SK-N-SH treated with all-trans-retinoic acid at 6 μM for 48 hours (cell line): Measurements from ENCODE around the gene SDC4.

Experiments
- ARNTL ChIP-seq: fragments of 450-650 bp; formaldehyde crosslinking; IDR thresholded peaks from 2 replicates; pipeline ENCODE4 v1.5.0; 2020; ENCODE audit warnings: low read depth, mild to moderate bottlenecking, moderate library complexity, borderline replicate concordance
- BACH2 ChIP-seq: fragments of 250-450 bp; sonication (Bioruptor Pico); IDR thresholded peaks from 2 replicates; pipeline ENCODE4 v1.9.0; 2021; ENCODE audit warnings: mild to moderate bottlenecking, borderline replicate concordance
- CSDC2 ChIP-seq: fragments of 250-450 bp; sonication (Bioruptor Pico); IDR thresholded peaks from 2 replicates; pipeline ENCODE4 v1.5.0; 2020; ENCODE audit warnings: mild to moderate bottlenecking, moderate library complexity
- ISL1 ChIP-seq: fragments of 250-450 bp; sonication (Bioruptor Pico); IDR thresholded peaks from 2 replicates; pipeline ENCODE4 v2.1.2; 2022; ENCODE audit warnings: mild to moderate bottlenecking, moderate library complexity
- OSR1 ChIP-seq: fragments of 250-450 bp; sonication (Bioruptor Pico); IDR thresholded peaks from 2 replicates; pipeline ENCODE4 v1.8.0; 2022; ENCODE audit warnings: moderate library complexity, mild to moderate bottlenecking, inconsistent platforms
- RARB ChIP-seq: fragments of 250-450 bp; sonication (Bioruptor Pico); IDR thresholded peaks from 2 replicates; pipeline ENCODE4 v1.8.0; 2021; ENCODE audit warnings: mild to moderate bottlenecking, moderate library complexity
- TCF4 ChIP-seq: fragments of 250-450 bp; sonication (Bioruptor Pico); IDR thresholded peaks from 2 replicates; pipeline ENCODE4 v1.8.0; 2021; ENCODE audit warnings: mild to moderate bottlenecking, moderate library complexity, borderline replicate concordance
- ZC3H10 ChIP-seq: fragments of 250-450 bp; sonication (Bioruptor Pico); IDR thresholded peaks from 2 replicates; pipeline ENCODE4 v1.5.1; 2021; ENCODE audit warnings: mild to moderate bottlenecking, moderate library complexity
- ZFP30 ChIP-seq: fragments of 450-650 bp; formaldehyde crosslinking; IDR thresholded peaks from 2 replicates; pipeline ENCODE4 v1.5.0; 2022; ENCODE audit warnings: mild to moderate bottlenecking, moderate library complexity
- ZNF565 ChIP-seq: fragments of 450-650 bp; formaldehyde crosslinking; conservative IDR thresholded peaks from 2 replicates; pipeline ENCODE4 v1.5.0; 2020; ENCODE audit warnings: low read depth, mild to moderate bottlenecking, moderate library complexity
- ZNF70 ChIP-seq: fragments of 450-650 bp; formaldehyde crosslinking; IDR thresholded peaks from 2 replicates; pipeline ENCODE4 v1.5.0; 2020; ENCODE audit warnings: mild to moderate bottlenecking, moderate library complexity
- ZNF8 ChIP-seq: fragments of 450-650 bp; formaldehyde crosslinking; IDR thresholded peaks from 2 replicates; pipeline ENCODE4 v1.5.0; 2020; ENCODE audit warnings: mild to moderate bottlenecking, moderate library complexity
- TF ChIP-seq, protein P1 (sequence below): fragments of 250-450 bp; sonication (Bioruptor Pico); IDR thresholded peaks from 2 replicates; pipeline ENCODE4 v1.8.0; 2020; ENCODE audit warnings: mild to moderate bottlenecking, moderate library complexity, borderline replicate concordance
- TF ChIP-seq, protein P2 (sequence below): fragments of 250-450 bp; sonication (Bioruptor Pico); IDR thresholded peaks from 2 replicates; pipeline ENCODE4 v1.5.1; 2020; ENCODE audit warnings: low read depth, mild to moderate bottlenecking, moderate library complexity

DNA sequence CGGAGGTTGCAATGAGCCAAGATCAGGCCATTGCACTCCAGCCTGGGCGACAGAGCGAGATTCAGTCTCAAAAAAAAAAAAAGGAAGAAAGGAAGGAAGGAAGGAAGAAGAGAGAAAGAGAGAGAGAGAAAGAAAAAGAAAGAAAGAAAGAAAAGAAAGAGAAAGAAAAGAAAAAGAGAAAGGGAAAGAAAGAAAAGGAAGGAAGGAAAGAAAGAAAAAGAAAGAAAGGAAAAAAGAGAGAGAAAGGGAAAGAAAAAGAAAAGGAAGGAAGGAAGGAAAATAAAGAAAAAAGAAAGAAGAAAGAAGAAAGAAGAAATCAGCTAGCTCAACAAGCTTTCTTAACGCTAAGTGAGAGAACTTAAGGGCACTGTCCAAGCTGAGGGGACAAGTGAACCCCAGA is 32.6 kb downstream of the SDC4 start:
- TF ChIP-seq ARNTL (CRISPR knock-in tag) (no peak), RARB (CRISPR knock-in tag) (no peak), ZNF8 (no peak), ZC3H10 (no peak), ZFP30 (CRISPR knock-in tag) (no peak), OSR1 (CRISPR knock-in tag) (no peak), CSDC2 (CRISPR knock-in tag) (no peak), BACH2 (CRISPR knock-in tag) (no peak), ZNF70 (CRISPR knock-in tag) (no peak), TCF4 (CRISPR knock-in tag) (no peak), ZNF565 (CRISPR knock-in tag) (no peak), ISL1 (CRISPR knock-in tag) (no peak)
- TF ChIP-seq, protein P1, sequence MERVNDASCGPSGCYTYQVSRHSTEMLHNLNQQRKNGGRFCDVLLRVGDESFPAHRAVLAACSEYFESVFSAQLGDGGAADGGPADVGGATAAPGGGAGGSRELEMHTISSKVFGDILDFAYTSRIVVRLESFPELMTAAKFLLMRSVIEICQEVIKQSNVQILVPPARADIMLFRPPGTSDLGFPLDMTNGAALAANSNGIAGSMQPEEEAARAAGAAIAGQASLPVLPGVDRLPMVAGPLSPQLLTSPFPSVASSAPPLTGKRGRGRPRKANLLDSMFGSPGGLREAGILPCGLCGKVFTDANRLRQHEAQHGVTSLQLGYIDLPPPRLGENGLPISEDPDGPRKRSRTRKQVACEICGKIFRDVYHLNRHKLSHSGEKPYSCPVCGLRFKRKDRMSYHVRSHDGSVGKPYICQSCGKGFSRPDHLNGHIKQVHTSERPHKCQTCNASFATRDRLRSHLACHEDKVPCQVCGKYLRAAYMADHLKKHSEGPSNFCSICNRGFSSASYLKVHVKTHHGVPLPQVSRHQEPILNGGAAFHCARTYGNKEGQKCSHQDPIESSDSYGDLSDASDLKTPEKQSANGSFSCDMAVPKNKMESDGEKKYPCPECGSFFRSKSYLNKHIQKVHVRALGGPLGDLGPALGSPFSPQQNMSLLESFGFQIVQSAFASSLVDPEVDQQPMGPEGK (CRISPR knock-in tag) = no peak
- TF ChIP-seq, protein P2, sequence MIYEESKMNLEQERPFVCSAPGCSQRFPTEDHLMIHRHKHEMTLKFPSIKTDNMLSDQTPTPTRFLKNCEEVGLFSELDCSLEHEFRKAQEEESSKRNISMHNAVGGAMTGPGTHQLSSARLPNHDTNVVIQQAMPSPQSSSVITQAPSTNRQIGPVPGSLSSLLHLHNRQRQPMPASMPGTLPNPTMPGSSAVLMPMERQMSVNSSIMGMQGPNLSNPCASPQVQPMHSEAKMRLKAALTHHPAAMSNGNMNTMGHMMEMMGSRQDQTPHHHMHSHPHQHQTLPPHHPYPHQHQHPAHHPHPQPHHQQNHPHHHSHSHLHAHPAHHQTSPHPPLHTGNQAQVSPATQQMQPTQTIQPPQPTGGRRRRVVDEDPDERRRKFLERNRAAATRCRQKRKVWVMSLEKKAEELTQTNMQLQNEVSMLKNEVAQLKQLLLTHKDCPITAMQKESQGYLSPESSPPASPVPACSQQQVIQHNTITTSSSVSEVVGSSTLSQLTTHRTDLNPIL = no peak
